NCI-H1048 (cell line): ENCODE results near the gene EGFL7.

Source experiments
- DNase-seq: peaks from one replicate; lab custom pipeline; 2025; lab: John Stamatoyannopoulos, UW

The EGFL7 gene

GRCh38 chr9:136660971-136661550 lies 1.7 kb upstream of the EGFL7 start:
- DNase-seq: no peak

- no peak for DNase-seq
These were observed 933 bp upstream of the EGFL7 start for GRCh38 chr9:136661641-136662325.

DNA sequence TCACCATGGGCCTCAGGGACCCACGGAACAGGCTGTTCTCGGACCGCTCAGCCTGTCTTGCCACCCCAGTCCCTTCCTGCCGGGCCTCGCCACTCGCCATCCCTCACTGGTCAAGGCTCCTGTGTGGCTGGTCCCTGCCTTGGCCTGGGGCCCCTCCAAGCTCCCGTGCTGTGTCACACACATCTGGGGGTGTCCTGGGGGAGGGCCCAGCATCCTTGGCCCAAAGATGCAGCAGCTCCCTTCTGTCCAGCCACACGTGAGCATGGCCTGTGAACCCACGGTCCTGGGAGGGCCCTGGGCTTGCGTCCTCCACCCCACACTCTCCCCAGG lies 425 bp upstream of the EGFL7 start:
- DNase-seq: no peak

DNA sequence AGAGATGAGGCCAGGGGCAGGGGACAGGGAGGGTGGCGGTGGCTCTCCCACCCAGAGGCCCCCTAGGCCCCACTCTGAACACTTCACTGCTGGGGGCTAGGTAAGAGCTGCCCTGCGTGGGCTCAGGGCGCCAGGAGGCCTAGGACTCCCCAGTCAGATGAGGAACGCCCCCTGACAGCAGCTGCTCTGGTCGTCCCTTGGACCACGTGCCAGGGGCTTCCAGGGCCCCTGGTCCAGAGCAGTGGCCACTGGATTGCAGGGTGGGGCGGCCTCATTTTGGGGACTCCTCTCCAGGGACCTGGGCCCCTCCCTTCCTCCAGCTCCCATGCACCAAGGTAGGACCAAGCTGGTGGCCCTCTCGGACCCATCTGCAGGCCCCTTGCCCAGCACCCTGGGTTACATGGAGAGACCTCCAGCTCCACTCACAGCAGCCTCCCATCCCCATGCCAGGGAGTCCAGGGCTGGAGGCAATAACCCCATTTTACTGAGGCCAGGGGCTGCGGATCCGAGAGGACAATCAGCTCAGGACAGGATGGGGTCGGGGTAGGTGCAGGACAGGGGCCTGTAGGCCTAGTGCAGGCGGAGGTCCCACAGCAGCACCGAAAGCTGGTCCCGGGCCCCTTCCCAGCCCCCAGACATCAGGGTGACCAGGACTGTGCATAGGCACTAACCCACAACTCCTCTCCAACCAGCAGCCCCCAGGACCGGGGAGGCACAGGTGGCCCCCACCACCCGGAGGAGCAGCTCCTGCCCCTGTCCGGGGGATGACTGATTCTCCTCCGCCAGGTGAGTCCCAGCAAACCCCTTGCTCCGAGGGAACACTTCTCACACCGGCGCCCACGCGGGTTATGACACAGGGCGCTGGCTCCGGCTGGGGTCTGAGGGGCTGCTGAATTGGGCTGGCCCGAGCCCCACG lies 1.5 kb downstream of the EGFL7 start:
- no peak for DNase-seq

DNA sequence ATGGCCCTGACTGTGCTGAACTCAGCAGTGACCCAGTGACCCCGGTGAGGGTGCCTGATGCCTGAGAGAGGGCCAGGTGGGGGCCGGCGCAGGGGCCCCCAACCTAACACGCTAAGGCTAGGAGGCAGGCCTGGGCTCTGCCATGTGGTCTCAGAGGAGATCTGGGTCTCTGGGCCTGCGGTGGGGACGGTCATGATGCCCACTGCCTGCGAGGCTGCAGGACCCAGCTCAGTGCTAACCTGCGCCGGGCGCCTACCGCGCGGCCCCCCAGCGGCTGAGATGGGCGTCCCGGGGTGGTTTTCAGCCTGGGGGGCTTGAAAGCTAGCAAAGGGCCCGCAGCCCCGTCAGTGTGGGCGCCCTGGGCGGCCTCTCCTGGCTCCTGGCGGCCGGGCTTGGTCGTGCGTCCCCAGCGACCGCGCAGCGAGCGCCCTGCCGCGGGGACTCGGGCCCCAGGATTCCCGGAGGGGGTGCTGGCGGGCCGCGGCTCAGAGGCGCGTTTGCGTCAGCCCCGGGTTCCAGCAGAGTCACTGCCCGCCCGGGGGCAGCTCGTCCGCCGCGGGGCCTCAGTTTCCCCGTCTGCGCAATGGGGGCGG lies 2.5 kb downstream of the EGFL7 start:
- DNase-seq: no peak

DNA sequence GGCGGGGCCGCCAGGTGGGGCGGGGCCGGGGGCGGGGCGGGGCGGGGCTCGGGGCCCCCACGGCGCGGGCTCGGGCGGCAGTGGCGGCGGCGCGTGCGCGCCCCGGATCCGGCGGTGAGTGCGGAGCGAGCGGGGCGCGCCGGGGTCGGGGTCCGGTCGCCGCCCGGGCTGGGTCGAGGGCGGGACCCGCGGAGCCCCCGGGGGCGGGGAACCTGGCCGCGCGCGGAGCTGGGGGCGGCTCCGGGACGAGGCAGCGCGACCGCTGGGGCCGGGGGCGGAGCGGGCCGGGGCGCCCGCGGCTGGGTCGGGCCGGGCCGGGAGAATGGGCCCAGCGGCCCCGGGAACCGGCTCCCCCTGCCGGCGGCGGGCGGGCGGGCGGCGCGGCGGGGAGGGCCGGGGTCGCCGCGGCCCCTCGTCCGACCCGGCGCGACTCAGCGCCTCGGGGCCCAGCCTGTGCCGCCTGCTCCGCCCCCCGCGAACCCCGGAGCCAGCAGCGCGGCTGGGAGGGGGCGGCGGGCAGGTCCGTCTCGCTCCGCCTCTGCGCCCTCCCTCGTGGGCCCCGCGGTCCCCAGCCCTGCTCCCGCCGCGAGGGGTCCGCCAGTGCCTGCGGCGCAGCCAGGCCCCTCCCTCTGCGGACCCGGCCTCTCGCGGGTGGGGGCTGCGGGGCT lies 3.1 kb downstream of the EGFL7 start:
- DNase-seq: no peak

GRCh38 chr9:136666372-136667213 lies 3.9 kb downstream of the EGFL7 start:
- DNase-seq: no peak

- no peak for DNase-seq
These were observed 4.7 kb downstream of the EGFL7 start for GRCh38 chr9:136667214-136667939.

GRCh38 chr9:136667940-136668760 lies 5.4 kb downstream of the EGFL7 start:
- DNase-seq: no peak

DNA sequence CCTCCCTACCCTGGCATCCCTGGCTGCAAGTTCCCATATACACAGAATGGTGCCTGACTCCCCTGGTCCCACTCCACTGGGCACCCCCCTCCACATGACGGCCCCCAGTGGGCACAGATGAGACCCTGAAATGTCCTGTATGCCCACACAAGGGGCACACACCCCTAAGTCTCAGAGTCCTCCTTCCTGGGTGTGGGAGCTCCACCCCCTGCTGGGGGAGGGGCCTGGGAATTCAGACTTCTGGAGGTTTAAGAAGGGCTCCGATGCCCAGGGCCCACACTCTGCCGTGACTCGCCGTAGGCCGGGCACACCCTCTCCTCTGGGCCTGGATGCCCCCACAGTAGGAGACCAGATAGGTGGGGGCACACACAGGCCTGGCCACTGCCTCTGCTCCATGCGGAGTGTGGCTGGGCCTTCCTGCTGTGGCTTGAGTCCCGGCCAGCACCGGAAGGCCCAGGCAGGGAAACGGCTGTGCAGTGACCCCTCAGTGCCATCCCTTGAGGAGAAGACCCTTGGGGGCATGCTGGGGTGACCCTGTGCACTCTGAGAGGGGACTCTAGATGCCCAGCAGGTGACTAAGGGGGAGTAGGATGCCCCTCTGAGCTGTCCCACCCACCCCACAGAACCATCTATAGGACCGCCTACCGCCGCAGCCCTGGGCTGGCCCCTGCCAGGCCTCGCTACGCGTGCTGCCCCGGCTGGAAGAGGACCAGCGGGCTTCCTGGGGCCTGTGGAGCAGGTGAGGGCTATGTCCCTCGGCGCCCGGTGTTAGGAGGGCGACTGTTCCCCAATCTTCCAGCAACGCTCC lies 6.5 kb downstream of the EGFL7 start:
- no peak for DNase-seq

DNA sequence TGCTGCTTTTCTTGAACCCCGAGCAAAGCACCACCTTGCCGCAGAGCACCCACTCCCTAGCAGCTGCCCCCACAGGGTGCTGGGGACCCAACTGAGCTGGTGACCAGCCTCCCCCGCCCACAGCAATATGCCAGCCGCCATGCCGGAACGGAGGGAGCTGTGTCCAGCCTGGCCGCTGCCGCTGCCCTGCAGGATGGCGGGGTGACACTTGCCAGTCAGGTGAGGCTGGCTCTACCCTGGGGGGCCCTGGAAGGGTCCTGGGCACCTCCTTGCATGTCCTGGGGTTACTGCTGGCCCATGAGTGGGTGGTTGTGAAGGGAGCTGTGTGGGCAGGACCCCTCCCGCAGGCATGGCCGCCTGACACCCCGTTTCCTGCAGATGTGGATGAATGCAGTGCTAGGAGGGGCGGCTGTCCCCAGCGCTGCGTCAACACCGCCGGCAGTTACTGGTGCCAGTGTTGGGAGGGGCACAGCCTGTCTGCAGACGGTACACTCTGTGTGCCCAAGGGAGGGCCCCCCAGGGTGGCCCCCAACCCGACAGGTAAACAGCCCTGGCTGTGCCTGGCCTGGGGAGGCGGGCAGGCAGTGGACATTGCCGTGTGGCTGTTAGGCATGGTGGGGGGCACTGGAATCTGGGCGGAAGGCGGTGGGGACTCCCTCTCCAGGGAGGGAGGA lies 7.2 kb downstream of the EGFL7 start:
- DNase-seq: no peak

DNA sequence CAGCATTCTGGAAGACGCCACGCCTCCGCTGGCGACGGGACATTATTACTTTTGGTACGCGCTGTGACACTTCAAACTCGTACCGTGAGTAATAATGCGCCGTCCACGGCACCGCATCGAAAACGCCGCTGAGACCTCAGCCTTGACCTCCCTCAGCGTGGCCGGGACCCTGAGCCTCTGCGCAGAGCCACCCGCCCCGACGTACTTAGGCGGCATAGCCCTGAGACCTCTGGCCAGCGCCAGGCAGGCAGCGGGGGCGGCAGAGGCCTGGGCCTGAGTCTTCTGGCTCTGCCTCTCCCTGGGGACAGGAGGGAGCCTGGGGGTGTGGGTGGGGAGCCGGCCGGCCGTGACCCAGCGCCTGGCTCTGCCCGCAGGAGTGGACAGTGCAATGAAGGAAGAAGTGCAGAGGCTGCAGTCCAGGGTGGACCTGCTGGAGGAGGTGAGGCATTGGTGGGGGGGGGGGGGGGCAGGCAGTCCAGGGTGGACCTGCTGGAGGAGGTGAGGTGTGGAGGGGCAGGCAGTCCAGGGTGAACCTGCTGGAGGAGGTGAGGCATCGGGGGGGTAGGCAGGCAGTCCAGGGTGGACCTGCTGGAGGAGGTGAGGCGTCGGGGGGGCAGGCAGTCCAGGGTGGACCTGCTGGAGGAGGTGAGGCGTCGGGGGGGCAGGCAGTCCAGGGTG lies 8.0 kb downstream of the EGFL7 start:
- no peak for DNase-seq

GRCh38 chr9:136671254-136671614 lies 8.5 kb downstream of the EGFL7 start:
- DNase-seq: no peak

GRCh38 chr9:136671646-136672430 lies 9.1 kb downstream of the EGFL7 start:
- DNase-seq: no peak

- no peak for DNase-seq
These were observed 9.8 kb downstream of the EGFL7 start for GRCh38 chr9:136672431-136673087.
